Fibroblast of lung (primary cell): ENCODE data around the gene WWP2. TPM values are rescaled to one million over a fixed set of nuclear protein-coding genes. Genes with fewer than 3 reads are reported as not detected.

Experiments used
- DNase-seq, 2 donors: peaks; one replicate each; pipeline versions ENCODE4 v3.0.0 to v3.0.0-alpha.2; 2010; ENCODE audit warnings: low read depth in 2 of 2
- H2AFZ ChIP-seq: 2 replicates; pipeline ENCODE4 v1.5.1; 2012; ENCODE audit warnings: low read length, control low read depth, inconsistent platforms
- H3K27ac ChIP-seq: 2 replicates; pipeline ENCODE4 v1.5.1; 2011; ENCODE audit warnings: low read length, control low read depth; ENCODE audit not compliant: insufficient read depth
- H3K27me3 ChIP-seq: 2 replicates; pipeline ENCODE4 v1.5.1; 2011; ENCODE audit warnings: mild to moderate bottlenecking, low read length; ENCODE audit not compliant: control insufficient read depth, insufficient read depth
- H3K36me3 ChIP-seq: 2 replicates; pipeline ENCODE4 v1.5.1; 2011; ENCODE audit warnings: low read length; ENCODE audit not compliant: control insufficient read depth, insufficient read depth
- H3K4me1 ChIP-seq: 2 replicates; pipeline ENCODE4 v1.5.1; 2011; ENCODE audit warnings: low read length; ENCODE audit not compliant: control insufficient read depth, insufficient read depth; ENCODE audit errors: extremely low read depth
- H3K4me2 ChIP-seq: 2 replicates; pipeline ENCODE4 v1.5.1; 2011; ENCODE audit warnings: low read length, control low read depth; ENCODE audit not compliant: insufficient read depth; ENCODE audit errors: extremely low read depth
- H3K4me3 ChIP-seq, 4 experiments: fragments of 200-600 bp in 1 of 4; sonication (generic) in 1 of 4; replicated peaks in 1 of 4; 2 replicates each; pipeline ENCODE4 v1.5.1; 2011 to 2016; ENCODE audit warnings: low read length in 4 of 4, low read depth in 3 of 4, mild to moderate bottlenecking in 3 of 4, control low read depth in 2 of 4, inconsistent platforms in 1 of 4, mixed read lengths in 1 of 4; ENCODE audit not compliant: insufficient read depth in 1 of 4; ENCODE audit errors: control extremely low read depth in 1 of 4
- H3K79me2 ChIP-seq: 2 replicates; pipeline ENCODE4 v1.5.1; 2012; ENCODE audit warnings: mild to moderate bottlenecking, low read length, inconsistent platforms; ENCODE audit not compliant: control insufficient read depth, insufficient read depth
- H3K9ac ChIP-seq: 2 replicates; pipeline ENCODE4 v1.5.1; 2011; ENCODE audit warnings: mild to moderate bottlenecking, low read length, control low read depth; ENCODE audit not compliant: insufficient read depth
- H3K9me3 ChIP-seq: 2 replicates; pipeline ENCODE4 v1.5.1; 2012; ENCODE audit warnings: low read depth, low read length; ENCODE audit not compliant: control insufficient read depth, insufficient read depth
- H4K20me1 ChIP-seq: 2 replicates; pipeline ENCODE4 v1.5.1; 2011; ENCODE audit warnings: low read length; ENCODE audit not compliant: control insufficient read depth, insufficient read depth; ENCODE audit errors: extremely low read depth
- CTCF ChIP-seq, 2 donors: IDR thresholded peaks in 1 of 2; conservative IDR thresholded peaks in 1 of 2; 1 replicate in 1 of 2; 2 replicates in 1 of 2; pipeline ENCODE4 v1.5.1; 2011 to 2012; ENCODE audit warnings: low read length in 2 of 2, control low read depth in 1 of 2, inconsistent platforms in 1 of 2, low read depth in 1 of 2, mild to moderate bottlenecking in 1 of 2
- EZH2 ChIP-seq: IDR thresholded peaks from 2 replicates; pipeline ENCODE4 v1.5.1; 2012; ENCODE audit warnings: low read length, control low read depth, mild to moderate bottlenecking; ENCODE audit errors: missing control alignments
- polyA plus RNA-seq, 2 donors: library from polyadenylated mRNA; depleted of rRNA in 1 of 2; stranded (reverse) in 1 of 2; unstranded in 1 of 2; fragments of >200 nt; gene quantifications; 2 replicates each; pipeline ENCODE4 v1.2.1, GENCODE V29; 2011 to 2012; ENCODE audit warnings: missing spikeins in 1 of 2
- total RNA-seq: library from RNA; depleted of rRNA; stranded (reverse); fragments of >200 nt; gene quantifications from 2 replicates; pipeline ENCODE4 v1.2.1, GENCODE V29; 2014

WWP2 gene
- total and polyA plus RNA-seq, 2 donors (not counting 1 experiment from before 2014, with no cell fraction given), result 16.3 to 28.5 TPM

- no peaks in the 10 kb centered on the region for H3K4me1 ChIP-seq
- no peak overlapping the region for H3K27ac ChIP-seq
- no peak for DNase-seq
- no peaks in the 10 kb centered on the region for H3K79me2 ChIP-seq
- H3K4me3 ChIP-seq, result no peak overlapping the region
- no peak overlapping the region for H3K9ac ChIP-seq
- H3K27me3 ChIP-seq, result no peaks in the 10 kb centered on the region
- peaks cover 6% of the 10 kb centered on the region for H3K36me3 ChIP-seq
- no peaks in the 10 kb centered on the region for H4K20me1 ChIP-seq
- no peak overlapping the region for H2AFZ ChIP-seq
- TF ChIP-seq CTCF (conservative IDR thresholded peaks at IDR 0.05 in 1 of 2, IDR thresholded peaks at IDR 0.05 in 1 of 2; ENCODE audit: low read depth in 1 of 2, low read length in 2 of 2) (no peak), EZH2 (no peak)
- H3K4me2 ChIP-seq, result no peak overlapping the region
- no peaks in the 10 kb centered on the region for H3K9me3 ChIP-seq
Observed at GRCh38 chr16:69873783-69874182, 111.7 kb downstream of the WWP2 start.

- no peak for DNase-seq
- no peaks in the 10 kb centered on the region for H4K20me1 ChIP-seq
- H3K9ac ChIP-seq, result no peak overlapping the region
- H3K4me2 ChIP-seq, result no peak overlapping the region
- H2AFZ ChIP-seq, result no peak overlapping the region
- no peaks in the 10 kb centered on the region for H3K79me2 ChIP-seq
- no peaks in the 10 kb centered on the region for H3K27me3 ChIP-seq
- no peaks in the 10 kb centered on the region for H3K4me1 ChIP-seq
- H3K4me3 ChIP-seq, result no peak overlapping the region
- H3K27ac ChIP-seq, result no peak overlapping the region
- H3K9me3 ChIP-seq, result no peaks in the 10 kb centered on the region
- H3K36me3 ChIP-seq, result peaks cover 6% of the 10 kb centered on the region
- TF ChIP-seq EZH2, result no peak
- TF ChIP-seq CTCF (conservative IDR thresholded peaks at IDR 0.05 in 1 of 2, IDR thresholded peaks at IDR 0.05 in 1 of 2; ENCODE audit: low read depth in 1 of 2, low read length in 2 of 2), result no peak
Observed at GRCh38 chr16:69874271-69874670, 112.1 kb downstream of the WWP2 start.

- no peak overlapping the region for H2AFZ ChIP-seq
- TF ChIP-seq CTCF (conservative IDR thresholded peaks at IDR 0.05 in 1 of 2, IDR thresholded peaks at IDR 0.05 in 1 of 2; ENCODE audit: low read depth in 1 of 2, low read length in 2 of 2) (no peak), EZH2 (no peak)
- no peak overlapping the region for H3K4me3 ChIP-seq
- H3K36me3 ChIP-seq, result no peaks in the 10 kb centered on the region
- H3K27ac ChIP-seq, result no peak overlapping the region
- H3K27me3 ChIP-seq, result no peaks in the 10 kb centered on the region
- no peak overlapping the region for H3K4me2 ChIP-seq
- H3K9me3 ChIP-seq, result no peaks in the 10 kb centered on the region
- no peaks in the 10 kb centered on the region for H3K79me2 ChIP-seq
- H4K20me1 ChIP-seq, result no peaks in the 10 kb centered on the region
- H3K9ac ChIP-seq, result no peak overlapping the region
- DNase-seq, result peak; percentile 21 to 43
- H3K4me1 ChIP-seq, result peaks cover 2% of the 10 kb centered on the region
Observed at GRCh38 chr16:69880640-69881133, 118.6 kb downstream of the WWP2 start.
